ENCODE results near the gene NEAT1.

DNA sequence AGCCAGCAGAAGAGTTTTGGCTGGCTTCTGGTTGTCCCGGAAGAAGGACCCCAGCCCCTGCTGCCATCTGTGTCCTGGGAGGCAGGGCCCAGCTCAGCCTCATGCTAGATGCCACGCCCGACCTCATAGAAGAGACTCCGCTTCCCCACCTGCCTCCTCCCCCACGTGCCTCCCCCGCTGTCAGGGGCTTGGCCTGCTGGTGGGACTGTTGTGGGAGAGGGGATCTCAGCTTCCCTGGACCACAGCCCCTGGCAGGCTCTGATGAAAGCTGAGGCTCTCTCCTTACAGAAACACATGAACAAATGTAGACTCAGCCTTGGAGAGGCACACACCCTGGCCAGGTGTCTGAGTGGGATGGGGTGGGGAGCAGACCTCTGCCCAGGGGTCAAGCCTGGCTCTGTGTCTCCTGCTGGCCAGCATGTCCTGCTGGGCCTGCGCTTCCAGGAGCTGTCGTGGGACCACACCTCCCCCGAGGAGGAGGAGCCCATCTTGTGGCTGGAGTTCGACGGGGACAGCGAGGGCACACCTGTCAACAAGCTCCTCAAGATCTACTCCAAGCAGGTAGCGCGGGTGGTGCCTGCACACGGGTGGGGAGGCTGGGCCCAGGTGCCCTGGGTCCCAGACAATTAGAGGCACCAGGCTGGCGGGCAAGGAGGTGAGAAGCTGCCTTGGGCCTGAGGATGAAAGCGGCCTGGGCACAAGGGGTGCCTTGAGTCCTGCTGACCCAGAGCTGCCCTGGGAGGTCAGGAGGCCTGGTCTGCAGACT, 22.1 kb upstream of the NEAT1 start:
- no peak for TF ChIP-seq CTCF (IDR thresholded peaks at IDR 0.05 in 2 of 3, conservative IDR thresholded peaks at IDR 0.05 in 1 of 3; ENCODE audit: borderline replicate concordance in 1 of 3, insufficient read depth in 1 of 3, low read depth in 2 of 3, low read length in 2 of 3)
- TF ChIP-seq, protein P1, sequence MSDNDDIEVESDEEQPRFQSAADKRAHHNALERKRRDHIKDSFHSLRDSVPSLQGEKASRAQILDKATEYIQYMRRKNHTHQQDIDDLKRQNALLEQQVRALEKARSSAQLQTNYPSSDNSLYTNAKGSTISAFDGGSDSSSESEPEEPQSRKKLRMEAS (IDR thresholded peaks at IDR 0.05), result no peak
- no peak for TF ChIP-seq EZH2phosphoT487 (IDR thresholded peaks at IDR 0.05; ENCODE audit: borderline replicate concordance)
- no peak for TF ChIP-seq RAD21 (IDR thresholded peaks at IDR 0.05; ENCODE audit: low read depth)
- no peak for TF ChIP-seq ZNF274 (IDR thresholded peaks at IDR 0.05; ENCODE audit: low read depth, low read length)
- no peak for TF ChIP-seq EZH2 (IDR thresholded peaks at IDR 0.05)
- no peak for TF ChIP-seq ATF3 (IDR thresholded peaks at IDR 0.05)
- TF ChIP-seq POLR2A (IDR thresholded peaks at IDR 0.05; ENCODE audit: borderline replicate concordance, extremely low read depth, insufficient read depth, insufficient read length), result no peak
